Activated CD4-positive, CD25-positive, alpha-beta regulatory T cell treated with anti-CD3 and anti-CD28 coated beads, Interleukin-2, amount 50 U/mL, for 72 hours (primary cell): ENCODE measurements around the gene IL18R1.

Source experiments
- DNase-seq: peaks from one replicate; pipeline ENCODE4 v3.0.0; 2021

Gene IL18R1

DNA sequence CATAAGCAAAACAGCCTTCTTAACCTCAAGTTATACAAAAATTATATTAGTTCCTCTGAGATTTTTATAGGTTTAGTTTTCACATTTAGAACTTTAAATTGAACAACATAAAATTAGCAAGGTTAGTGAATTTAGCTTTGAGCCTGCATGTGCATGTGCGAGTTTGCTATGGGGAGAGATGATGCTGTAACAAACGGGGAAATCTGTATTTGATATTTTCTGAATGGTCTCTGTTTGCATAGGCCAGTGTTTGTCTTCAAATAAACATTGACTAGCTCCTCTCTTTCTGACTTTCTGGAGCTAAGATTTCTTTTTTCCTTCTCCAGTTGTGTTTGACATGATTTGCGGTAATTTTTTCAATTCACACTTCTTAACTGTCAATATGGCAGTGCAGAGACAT lies 36.5 kb downstream of the IL18R1 start:
- DNase-seq = no peak

DNA sequence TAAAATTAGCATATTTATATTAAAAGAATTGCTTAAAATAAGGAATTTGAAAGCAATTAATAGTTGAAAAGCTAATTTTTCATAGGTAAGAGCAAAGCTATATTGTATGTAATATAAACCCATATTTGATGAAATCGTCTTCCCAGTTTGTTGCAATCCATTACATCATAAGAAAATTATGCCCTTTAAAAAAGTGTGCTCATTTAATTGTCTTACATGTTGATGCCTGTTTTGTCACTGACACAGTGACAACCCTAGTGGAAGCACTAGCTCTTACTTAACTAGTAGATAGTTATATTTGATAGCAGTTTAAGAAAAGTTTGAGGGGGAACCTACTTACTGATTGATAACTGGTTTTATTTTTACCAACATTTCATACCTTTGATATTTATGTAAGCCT lies 37.3 kb downstream of the IL18R1 start:
- no peak for DNase-seq

DNA sequence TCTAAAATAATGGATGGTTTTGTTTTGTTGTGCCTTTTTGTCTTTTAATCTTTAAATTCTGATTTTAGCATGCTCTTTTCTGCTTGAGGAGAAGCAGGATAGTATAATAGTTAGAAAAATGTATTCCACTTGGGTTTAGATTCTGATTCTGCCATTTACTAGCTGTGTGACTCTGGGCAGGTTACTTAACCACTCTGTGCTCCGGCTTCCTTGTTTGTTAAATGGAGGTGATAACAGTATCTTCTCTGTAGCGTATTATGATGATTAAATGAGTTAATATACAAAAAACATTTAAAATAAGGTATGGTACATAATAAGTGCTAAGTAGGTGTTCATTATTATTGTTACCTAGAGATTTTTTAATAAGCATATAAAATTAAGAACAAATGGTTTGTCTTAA lies 40.4 kb downstream of the IL18R1 start:
- no peak for DNase-seq

DNA sequence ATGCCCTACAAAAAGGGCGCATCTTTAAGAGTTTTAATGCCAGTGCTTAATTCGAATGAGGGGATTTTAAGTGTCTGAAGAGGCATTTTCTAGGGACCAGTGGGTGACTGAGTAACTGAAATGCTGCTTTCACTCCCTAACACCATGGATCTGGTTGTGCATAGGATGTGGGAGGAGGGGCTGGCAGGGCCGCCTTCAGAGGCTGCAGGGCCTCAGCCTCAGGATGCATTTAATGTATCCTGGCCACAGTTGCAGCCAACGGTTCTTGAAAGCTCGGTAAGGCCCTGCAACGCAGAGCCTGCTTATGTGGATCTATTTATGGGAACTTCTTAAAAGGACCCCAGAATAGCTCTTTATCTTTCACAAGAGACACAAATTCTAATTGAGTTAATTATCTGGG lies 41.6 kb downstream of the IL18R1 start:
- DNase-seq = no peak

DNA sequence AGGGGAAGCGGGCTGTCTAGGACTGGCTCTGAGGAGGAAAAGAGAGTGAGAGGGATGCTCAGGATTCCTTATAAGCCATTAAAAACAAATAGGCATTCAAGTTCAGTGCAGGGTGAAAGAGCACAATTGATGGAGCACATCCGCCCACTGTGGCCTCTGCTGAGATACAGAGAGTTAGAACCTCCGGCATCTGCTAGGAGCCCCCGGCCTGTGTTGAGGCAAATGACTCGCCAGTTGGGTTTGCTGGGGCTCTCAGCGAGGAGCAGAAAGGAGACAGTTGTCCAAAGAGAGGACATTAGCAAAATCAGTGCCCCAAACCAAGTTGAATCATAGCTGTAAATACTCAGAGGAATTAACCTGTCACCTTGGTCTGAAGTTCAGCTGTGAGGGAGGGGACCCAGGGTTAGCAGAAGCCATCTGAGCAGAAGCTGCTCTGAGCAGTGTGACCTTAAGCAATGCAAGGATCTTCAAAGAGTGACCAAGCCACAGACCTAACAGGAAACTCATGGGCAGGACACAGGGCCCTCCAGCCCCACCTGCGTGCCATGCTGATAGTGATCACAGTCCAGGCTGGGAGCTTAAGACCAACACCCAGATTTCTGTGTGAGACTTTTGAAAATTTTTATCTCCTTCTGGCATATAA lies 44.0 kb downstream of the IL18R1 start:
- DNase-seq = no peak

DNA sequence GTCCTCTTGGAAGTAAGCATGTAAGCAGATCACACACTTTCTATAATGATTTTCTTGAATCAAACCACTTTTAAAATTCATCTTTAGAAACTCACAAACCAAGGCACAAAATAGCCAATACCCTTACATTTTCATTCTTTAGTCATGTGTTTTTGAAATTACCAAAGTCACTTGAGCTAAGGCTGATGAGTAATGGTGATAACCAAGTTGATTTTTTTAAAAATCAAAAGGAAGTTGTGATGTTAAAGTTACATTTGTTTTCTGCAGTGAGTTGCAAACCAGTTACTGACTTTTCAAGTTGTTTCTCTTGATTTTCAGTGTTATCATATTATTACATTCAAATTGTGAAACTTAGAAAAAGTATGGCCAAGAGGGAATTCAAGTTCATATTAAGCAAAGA lies 45.9 kb downstream of the IL18R1 start:
- DNase-seq = no peak

DNA sequence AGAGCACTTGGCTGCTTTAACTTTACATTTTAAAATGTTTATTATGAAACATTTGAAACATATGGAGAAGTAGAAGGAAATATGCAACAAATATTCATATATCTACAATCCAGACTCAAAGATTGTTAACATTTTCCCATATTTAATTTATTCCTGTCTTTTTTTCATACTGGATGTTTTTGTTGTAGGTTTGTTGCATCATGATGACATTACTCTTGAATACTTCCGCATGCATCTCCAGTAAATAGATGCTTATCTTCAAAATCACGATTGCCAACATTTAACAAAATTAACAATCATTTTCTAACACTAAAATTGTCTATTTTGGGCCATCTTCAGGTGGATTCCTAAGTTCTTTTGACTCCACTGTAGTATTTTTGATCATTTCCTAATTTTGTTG lies 46.3 kb downstream of the IL18R1 start:
- DNase-seq = no peak

DNA sequence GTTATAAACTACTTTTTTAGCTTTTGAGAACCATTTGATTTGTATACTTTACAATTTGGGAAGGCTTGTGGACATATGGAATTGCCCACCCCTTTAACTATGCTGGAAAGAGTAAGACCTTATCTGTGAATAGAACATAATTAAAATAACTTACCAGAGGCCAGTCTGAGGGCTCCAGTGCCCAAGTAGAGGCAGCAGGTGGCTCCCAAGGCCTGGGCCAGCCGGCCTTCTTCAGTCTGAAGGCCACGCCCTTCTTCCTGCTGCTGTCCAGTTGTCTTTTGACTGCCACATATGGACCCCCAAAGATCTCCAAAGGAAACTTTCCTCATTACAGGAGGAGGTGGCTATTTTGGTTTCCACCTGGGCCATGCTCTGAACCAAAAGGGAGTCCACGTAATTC lies 55.4 kb downstream of the IL18R1 start:
- no peak for DNase-seq

DNA sequence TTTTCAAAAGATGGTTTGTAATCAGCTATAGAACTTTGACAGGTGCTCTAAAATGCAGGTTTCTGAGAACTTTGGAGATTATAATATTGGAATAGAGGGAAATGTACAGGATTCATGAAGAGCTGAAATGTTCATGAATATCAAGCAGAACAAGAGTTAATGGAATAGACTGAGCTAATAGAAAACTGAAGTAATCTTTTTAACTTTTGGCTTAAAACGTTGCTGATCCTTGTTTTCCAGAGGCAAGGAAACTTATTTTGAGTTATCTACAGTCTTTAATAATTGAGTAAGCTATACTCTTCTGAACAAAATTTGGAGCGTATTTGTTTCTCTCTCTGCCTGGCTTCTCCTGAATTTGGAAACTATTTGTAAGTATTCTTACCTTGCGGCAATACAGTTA lies 56.6 kb downstream of the IL18R1 start:
- DNase-seq = no peak

DNA sequence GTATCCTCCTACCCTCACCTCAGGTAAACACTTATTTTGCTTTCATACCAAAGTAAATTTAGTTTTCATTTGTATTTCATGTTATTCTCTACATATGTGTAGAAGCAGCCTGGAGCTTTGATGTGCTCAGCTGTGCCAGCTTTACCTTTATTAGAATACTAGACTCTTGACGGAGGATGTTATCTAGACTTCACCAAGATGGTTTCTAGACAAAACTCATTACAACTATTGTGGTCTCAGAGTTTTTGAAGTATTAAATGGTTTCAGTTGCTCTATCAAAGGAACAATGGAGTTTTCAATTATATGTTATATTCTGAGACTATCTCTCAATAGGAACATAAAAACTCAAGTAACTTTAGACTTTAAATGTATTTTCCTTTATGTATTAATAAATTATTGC lies 62.4 kb downstream of the IL18R1 start:
- DNase-seq = no peak

DNA sequence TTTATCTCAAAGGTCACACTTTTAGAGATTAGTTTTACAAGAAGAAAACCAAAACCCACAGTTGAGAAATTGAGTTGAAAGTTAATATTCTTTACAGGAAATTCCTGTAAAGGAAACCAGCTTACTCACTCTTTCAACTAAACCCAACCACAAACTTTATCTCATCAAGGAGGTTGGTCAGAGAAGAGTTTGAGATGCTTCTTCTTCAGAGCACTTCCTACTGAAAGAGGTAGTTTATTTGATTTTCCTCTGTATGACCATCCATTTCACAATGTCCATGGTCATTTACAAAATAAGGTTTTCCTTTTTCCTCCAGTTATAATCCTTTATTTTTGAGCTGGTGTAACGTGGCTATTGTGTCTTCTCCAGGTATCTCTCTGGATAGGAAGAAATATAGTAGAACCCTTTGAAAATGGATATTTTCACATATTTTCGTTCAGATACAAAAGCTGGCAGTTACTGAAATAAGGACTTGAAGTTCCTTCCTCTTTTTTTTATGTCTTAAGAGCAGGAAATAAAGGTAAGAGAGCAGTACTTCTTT lies 62.9 kb downstream of the IL18R1 start:
- DNase-seq = no peak

DNA sequence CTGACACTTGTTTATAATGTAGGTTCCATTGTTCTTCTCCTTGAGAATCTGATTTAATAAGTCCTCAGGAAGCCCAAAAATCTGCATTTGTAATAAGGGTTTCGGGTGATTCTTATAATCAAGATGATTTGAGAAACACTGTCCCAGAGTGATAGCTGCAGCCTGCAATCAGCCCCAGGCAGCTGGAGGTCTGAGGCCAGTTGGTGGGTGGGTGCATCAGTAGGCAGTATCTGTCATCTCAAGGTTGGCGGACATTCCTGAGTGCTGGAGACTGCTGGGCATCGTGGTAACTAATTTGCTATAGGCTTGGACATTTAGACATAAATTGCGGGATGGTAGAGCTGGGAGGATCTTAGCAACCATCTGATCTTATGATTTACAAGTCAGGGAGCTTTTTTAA lies 64.7 kb downstream of the IL18R1 start:
- DNase-seq = no peak

DNA sequence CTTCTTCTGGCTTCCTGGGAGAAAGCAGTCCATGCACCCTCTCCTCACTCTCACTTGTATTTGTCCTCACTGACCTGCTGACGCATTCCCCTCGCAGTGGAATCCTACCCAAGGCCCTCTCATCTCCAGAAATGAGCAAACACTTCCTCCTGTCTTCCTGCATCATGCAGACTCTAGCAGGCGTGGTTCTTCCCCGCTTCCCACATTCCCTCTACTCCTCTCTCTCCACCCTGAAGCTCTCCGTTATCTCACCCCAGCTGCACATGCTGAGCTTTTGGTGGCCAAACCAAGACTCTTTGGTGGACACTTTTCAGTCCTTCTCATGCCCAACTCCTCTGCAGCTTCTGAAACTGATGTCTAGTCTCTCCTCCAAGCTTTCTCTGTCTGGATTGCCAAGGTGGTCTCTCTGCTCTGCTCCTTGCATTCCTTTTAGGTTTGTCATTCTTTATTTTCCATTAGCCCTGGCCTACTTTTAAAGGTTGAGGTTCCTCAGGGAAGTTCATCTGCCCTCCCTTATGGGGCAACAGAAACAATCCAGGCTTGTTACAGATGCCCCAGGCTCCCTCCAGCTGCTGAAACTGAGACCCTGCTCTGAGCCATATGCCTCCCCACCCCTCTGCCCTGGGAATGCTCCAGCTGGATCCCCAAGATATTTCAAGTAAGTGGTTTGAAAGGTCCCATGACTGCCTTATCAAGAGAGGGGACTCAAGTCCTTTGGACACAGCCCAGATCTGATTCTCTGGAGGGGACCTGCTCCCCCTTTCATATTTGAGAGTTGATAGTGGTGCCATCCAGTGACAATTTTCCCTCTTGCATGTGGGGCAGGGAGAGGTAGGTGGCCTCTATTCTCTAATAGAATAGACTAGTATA lies 66.5 kb downstream of the IL18R1 start:
- no peak for DNase-seq

DNA sequence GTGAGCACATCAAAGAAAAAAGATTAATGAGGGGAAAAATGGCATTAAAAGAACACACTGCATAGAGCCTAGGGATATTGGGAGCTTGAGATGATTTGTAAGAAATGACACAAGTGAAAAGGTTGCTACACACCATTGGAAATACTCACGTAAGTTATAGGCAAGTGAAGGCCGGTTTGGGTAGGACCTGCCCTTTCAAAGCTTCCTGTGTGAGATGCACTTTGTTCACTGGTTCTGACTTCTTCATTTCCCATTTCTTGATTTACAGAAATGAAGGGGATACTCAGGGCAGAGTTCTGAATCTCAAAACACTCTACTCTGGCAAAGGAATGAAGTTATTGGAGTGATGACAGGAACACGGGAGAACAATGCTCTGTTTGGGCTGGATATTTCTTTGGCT lies 67.3 kb downstream of the IL18R1 start, which contains the start of gene IL18RAP:
TSS of gene IL18RAP (plus strand) at position 251 of the 400 bp plus-strand sequence. CDS start at position 369, 118 bp downstream.
- no peak for DNase-seq

DNA sequence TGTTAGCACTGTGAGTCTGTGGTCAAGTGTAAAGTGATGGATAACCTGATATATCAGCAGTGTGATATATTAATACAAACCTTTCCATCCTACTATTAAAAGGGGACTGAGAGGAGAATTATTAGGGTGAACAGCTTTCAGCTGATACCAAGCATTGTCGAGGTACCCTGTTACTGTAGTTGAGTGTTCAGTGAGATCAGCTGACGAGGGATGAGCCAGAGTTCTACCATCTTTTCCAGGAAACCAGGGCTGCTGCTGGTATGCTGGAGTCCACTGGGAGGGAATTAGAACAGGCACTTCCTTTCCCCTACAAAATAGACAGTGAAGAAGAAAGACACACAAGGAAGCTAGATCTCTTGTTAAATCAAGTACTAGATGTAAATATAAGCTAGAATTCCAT lies 67.8 kb downstream of the IL18R1 start:
- DNase-seq = no peak

DNA sequence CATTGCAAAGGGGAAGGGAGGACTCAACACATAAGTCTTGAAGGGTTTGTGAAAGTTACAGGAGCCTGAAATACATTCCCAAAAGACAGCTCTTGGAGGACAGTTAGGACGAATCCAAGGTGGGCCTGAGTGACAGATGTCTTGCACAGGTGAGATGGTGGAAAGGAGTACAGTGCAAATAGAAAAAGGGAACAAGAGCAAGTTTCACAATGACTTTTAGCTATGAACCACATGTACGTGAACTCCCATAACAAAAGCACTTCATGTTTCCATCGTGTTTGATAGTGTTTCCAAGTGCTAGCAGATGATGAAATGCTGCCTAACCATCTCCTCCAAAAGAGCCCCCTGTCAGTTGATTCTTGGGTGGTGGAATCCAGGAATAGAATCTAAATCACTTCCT lies 69.2 kb downstream of the IL18R1 start:
- DNase-seq = no peak

DNA sequence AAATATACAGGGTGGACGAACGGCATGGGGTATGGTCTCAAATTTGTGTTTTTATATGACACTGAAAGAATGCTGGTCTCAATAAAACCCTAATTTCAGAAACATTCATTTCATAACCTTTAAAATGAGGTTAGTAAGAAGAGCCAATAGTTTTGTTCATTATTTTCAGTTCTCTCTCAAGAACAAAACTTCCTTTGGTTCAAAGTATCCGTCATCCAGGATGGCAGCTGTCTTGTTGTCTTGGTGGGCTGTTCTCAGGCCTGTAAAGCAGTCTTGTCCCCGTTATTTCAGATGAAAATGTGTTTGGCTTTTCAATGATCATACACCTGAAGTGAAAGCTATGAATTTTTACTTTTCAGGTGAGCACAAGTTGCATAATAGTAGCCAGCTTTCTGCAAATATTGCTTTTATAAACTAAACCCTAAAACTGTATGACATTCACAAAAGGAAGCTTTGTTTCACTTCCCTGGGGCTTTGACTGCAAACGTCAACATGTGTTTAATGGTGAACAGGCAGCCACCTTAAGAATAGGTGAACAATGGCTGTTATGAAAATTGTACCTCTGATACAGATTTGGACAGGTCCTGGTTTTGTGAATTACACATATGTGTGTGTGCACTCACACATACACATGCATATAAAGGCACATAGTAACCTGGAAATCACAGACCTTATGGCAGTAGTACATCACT lies 70.0 kb downstream of the IL18R1 start:
- DNase-seq = no peak

DNA sequence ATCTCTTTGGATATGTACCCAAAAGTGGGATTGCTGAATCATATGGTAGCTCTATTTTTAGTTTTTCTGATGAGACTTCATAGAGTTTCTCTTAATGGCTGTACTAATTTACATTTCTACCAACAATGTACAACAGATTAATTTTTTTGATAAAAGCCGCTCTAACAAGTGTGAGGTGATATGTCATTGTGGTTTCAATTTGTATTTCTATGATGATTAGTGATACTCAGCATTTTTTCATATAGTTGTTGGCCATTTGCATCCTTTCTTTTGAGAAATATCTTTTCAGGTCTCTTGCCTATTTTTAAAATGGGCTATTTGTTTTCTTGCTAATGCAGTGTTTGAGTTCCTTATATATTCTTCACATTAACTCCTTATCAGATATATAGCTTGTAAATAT lies 71.7 kb downstream of the IL18R1 start:
- no peak for DNase-seq

DNA sequence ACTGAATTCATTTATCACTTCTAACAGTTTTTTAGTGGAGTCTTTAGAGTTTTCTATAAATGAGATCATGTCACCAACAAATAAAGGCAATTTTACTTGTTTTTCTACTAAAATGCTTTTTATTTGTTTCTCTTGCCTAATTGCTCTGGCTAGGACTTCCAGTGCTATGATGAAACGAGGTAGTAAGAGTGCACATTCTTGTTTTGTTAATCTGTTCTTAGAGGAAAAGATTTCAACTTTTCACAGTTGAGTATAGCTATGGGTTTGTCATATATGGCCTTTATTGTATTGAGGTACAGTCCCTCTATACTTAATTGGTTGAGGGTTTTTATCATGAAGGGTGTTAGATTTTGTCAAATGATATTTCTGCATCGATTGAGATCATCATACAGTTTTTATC lies 73.0 kb downstream of the IL18R1 start:
- no peak for DNase-seq

DNA sequence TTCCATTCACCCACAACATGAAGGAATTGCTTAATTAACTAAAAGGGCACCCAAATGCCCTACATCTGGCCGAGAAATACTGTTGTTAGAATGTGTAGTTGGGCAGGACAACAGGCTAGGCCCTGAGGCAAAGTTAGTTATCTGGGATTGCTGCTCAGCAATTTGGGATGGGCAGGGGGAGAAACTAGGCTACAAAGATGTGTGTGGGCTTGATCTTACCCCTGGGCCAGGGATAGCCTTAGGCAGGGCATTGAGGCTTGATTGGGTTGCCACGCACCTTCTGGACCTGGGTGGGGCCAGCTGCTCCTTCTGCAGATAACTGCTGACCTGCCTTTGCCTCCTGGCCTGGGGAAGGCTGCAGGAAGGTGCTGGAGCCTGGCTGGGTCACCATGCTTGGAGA lies 76.8 kb downstream of the IL18R1 start:
- no peak for DNase-seq

DNA sequence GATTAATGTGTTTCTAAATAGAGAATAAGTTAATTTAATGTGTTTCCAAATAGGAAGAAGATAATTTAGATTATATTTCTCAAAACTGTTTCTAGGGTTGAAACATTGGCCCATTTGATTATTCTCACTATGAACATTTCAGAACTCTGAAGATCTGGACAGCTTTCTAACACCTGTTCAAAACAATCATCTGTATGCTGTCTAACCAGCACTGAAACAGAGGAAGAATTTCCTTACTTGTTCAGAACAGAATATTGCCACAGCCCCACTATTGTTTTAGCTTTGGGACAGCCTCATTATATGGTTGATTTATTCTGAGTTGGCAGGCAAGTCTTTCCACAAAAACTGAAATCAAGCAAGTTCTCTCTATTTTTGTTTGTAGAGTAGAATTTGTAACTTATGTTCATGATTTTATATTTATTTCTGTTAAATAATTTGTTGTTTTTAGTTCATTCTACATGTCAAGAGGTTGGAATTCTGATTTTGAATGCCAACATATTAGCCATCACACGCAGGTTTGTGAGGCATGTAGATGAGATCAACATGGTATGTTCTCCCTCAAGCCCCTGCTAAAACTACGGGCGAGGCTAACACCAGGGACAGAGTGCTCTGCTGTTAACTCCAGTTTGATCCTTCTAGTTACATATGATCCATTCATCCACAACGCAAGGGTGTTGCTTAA lies 78.5 kb downstream of the IL18R1 start:
- no peak for DNase-seq

DNA sequence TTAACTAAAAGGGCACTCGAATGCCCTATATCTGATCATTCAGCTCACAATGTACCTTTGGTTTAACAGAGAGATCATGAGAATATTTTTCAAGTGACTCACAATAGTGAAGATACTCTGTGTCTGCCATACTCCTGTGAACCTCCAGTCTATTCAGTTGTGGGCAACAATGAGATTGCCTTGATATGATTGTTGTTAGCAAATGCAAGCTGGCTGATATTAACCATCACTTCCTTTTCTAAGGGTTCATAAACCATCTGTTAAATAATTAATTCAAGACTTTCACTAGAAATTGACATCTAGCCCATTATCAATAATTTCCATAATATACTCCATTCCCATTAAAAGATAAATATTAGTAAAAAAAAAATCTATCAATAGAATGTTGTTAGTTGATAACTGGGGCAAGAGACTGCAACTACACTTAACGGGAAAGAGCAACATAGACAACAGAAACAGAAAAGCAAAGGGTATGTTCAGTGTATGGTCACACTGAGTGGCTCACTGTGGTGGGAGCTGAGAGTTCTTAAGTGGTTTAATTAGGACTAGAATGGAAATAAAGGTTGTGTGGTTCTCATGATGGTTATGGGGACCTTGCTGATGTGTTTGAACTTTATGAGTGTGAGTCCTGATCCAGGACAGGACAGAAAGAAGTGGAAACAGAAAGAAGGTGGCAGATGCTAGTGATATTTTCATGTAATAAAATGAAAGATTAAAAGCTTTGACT lies 79.2 kb downstream of the IL18R1 start:
- no peak for DNase-seq
